Body of pancreas (tissue), 4 donors: Measurements from ENCODE around the gene DNAJB6. TPM values are rescaled to one million over a fixed set of nuclear protein-coding genes. Genes with fewer than 3 reads are reported as not detected.

Experiments
- ATAC-seq: fragments of 150-250 bp; one replicate; pipeline ENCODE4 v1.9.1; 2016
- DNase-seq, 4 donors: peaks; one replicate each; pipeline ENCODE4 v3.0.0-alpha.2; 2019
- H3K27ac ChIP-seq, 4 donors: fragments of 200-600 bp; sonication (generic); 1 replicate in 3 of 4; 2 replicates in 1 of 4; pipeline versions ENCODE4 v1.5.1 to v1.6.1; 2016 to 2019; ENCODE audit warnings: mild to moderate bottlenecking in 1 of 4, mixed read lengths in 1 of 4, moderate library complexity in 1 of 4
- H3K27me3 ChIP-seq, 2 donors: fragments of 200-600 bp; sonication (generic); one replicate each; pipeline ENCODE4 v1.6.0; 2016; ENCODE audit warnings: mild to moderate bottlenecking in 1 of 2
- H3K36me3 ChIP-seq, 2 donors: fragments of 200-600 bp; sonication (generic); replicated peaks in 1 of 2; 2 replicates each; pipeline ENCODE4 v1.5.1; 2016; ENCODE audit warnings: low read depth in 2 of 2; ENCODE audit not compliant: insufficient read depth in 1 of 2
- H3K4me1 ChIP-seq: fragments of 200-600 bp; sonication (generic); one replicate; pipeline ENCODE4 v1.6.0; 2016
- H3K4me3 ChIP-seq, 2 donors: fragments of 200-600 bp; sonication (generic); 1 replicate in 1 of 2; 2 replicates in 1 of 2; pipeline ENCODE4 v1.5.1; 2016 to 2019
- H3K9me3 ChIP-seq, 3 donors: fragments of 200-600 bp; sonication (generic); 1 replicate in 2 of 3; 2 replicates in 1 of 3; pipeline ENCODE4 v1.5.1; 2016
- POLR2A ChIP-seq, 3 donors: fragments of 450-650 bp; IDR thresholded peaks; one replicate each; pipeline ENCODE4 v1.6.1; 2016; ENCODE audit warnings: antibody characterized with exemption in 3 of 3, mild to moderate bottlenecking in 2 of 3
- WGBS, 2 donors: methylation state at CpG; one replicate each; pipeline ENCODE4 v1.1.5; 2017; 5-methylcytosine and 5-hydroxymethylcytosine counted together
- intact Hi-C: fragments of 100-400 bp; cut with DNase I; formaldehyde crosslinking; loops from one replicate; pipeline ENCODE4 v1.15.1; 2023
- total RNA-seq, 2 donors: library from RNA; depleted of rRNA; stranded (reverse); fragments of >200 nt; gene quantifications; one replicate each; pipeline ENCODE4 v1.1.0, GENCODE V29; 2016
- TF ChIP-seq, protein P1 (sequence below), 7 experiments: fragments of 450-650 bp in 4 of 7; fragments of 200-600 bp in 3 of 7; sonication (generic) in 3 of 7; IDR thresholded peaks; one replicate each; pipeline ENCODE4 v1.5.1; 2016 to 2019; ENCODE audit warnings: antibody characterized with exemption in 7 of 7

DNAJB6 gene
- total RNA-seq, 2 donors from 2014 or later: 26.5 to 32.0 TPM

DNA sequence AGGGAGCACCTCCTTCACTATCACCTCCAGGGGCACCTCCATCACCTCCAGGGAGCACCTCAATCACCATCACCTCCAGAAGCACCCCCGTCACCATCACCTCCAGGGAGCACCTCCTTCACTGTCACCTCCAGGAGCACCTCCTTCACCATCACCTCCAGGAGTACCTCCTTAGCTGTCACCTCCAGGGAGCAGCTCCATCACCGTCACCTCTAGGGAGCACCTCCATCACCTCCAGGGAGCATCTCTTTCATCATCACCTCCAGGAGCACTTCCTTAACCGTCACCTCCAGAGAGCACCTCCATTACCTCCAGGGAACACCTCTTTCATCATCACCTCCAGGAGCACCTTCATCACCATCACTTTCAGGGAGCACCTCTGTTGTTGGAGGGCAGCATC lies 103.0 kb downstream of the DNAJB6 start:
- Histone ChIP-seq H3K4me1 (no peaks in the 10 kb centered on the region), H3K9me3 (no peaks in the 10 kb centered on the region), H3K36me3 (no peaks in the 10 kb centered on the region), H3K27ac (no peak overlapping the region), H3K27me3 (no peaks in the 10 kb centered on the region), H3K4me3 (no peak overlapping the region)
- DNase-seq: no peak
- no peak for ATAC-seq
- intact Hi-C loops: no loop called here
- 66 to 80% methylated on average over 3 of the region's 3 CpGs for WGBS, 2 donors
- no peak for TF ChIP-seq POLR2A (IDR thresholded peaks at IDR 0.05)
- TF ChIP-seq, protein P1, sequence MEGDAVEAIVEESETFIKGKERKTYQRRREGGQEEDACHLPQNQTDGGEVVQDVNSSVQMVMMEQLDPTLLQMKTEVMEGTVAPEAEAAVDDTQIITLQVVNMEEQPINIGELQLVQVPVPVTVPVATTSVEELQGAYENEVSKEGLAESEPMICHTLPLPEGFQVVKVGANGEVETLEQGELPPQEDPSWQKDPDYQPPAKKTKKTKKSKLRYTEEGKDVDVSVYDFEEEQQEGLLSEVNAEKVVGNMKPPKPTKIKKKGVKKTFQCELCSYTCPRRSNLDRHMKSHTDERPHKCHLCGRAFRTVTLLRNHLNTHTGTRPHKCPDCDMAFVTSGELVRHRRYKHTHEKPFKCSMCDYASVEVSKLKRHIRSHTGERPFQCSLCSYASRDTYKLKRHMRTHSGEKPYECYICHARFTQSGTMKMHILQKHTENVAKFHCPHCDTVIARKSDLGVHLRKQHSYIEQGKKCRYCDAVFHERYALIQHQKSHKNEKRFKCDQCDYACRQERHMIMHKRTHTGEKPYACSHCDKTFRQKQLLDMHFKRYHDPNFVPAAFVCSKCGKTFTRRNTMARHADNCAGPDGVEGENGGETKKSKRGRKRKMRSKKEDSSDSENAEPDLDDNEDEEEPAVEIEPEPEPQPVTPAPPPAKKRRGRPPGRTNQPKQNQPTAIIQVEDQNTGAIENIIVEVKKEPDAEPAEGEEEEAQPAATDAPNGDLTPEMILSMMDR (IDR thresholded peaks at IDR 0.05): no peak

GRCh38 chr7:157440346-157441022 lies 103.7 kb downstream of the DNAJB6 start:
- intact Hi-C loops: no loop called here
- Histone ChIP-seq H3K27ac (no peak overlapping the region), H3K4me3 (no peak overlapping the region), H3K9me3 (no peaks in the 10 kb centered on the region), H3K4me1 (no peaks in the 10 kb centered on the region), H3K27me3 (no peaks in the 10 kb centered on the region), H3K36me3 (no peaks in the 10 kb centered on the region)
- DNase-seq: no peak
- 84 to 85% methylated on average over 17 to 22 of the region's 22 CpGs for whole genome bisulfite sequencing, 2 donors
- TF ChIP-seq, protein P1 (IDR thresholded peaks at IDR 0.05): no peak
- TF ChIP-seq POLR2A (IDR thresholded peaks at IDR 0.05): no peak
- ATAC-seq: no peak

- no peak for DNase-seq
- Histone ChIP-seq H3K4me1 (no peaks in the 10 kb centered on the region), H3K36me3 (no peaks in the 10 kb centered on the region), H3K27ac (no peak overlapping the region), H3K27me3 (no peaks in the 10 kb centered on the region), H3K4me3 (no peak overlapping the region), H3K9me3 (no peaks in the 10 kb centered on the region)
- no peak for ATAC-seq
- WGBS, 2 donors: 82 to 88% methylated on average over 11 to 17 of the region's 17 CpGs
- intact Hi-C loops: no loop called here
- no peak for TF ChIP-seq POLR2A (IDR thresholded peaks at IDR 0.05)
- TF ChIP-seq, protein P1 (IDR thresholded peaks at IDR 0.05): no peak
Measured at GRCh38 chr7:157441023-157441399, 104.2 kb downstream of the DNAJB6 start.

DNA sequence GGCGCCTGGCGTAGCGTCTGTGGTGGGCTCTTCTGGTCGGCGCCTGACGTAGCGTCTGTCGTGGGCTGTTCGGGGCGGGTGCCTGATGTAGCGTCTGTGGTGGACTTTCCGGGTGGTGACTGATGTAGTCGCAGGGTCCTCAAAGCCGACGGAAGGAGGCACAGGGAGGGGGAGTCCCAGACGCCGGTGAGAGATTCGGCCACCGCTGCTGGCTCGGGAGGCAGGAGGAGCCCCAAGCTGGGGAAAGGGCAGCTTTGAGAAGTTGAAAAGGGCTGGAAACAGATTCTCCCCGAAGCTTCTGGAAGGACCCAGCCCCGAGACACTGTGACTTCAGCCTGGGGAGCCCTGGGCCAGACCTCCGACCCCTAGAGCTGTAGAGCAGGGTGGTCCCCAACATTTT lies 105.7 kb downstream of the DNAJB6 start:
- Histone ChIP-seq H3K27ac (no peak overlapping the region), H3K36me3 (no peaks in the 10 kb centered on the region), H3K4me1 (no peaks in the 10 kb centered on the region), H3K27me3 (no peaks in the 10 kb centered on the region), H3K4me3 (no peak overlapping the region), H3K9me3 (no peaks in the 10 kb centered on the region)
- TF ChIP-seq, protein P1 (IDR thresholded peaks at IDR 0.05): no peak
- TF ChIP-seq POLR2A (IDR thresholded peaks at IDR 0.05): no peak
- DNase-seq: no peak
- WGBS, 2 donors: 89 to 93% methylated on average over 23 of the region's 23 CpGs
- no peak for ATAC-seq
- intact Hi-C loops: no loop called here
